ENCODE data around the gene BCL3.
"Not testable (repeated sequence)": the region's sequence is repeated elsewhere in the genome, so short reads cannot be mapped to it uniquely, and the experiment has no call there.

The BCL3 gene

GRCh38 chr19:44721369-44721768 lies 27.1 kb upstream of the BCL3 start:
- not testable (repeated sequence) for DNase-seq

GRCh38 chr19:44722131-44723121 lies 26.1 kb upstream of the BCL3 start:
- no peak for DNase-seq

- DNase-seq = peak; percentile 53
Observed at GRCh38 chr19:44723299-44723951, 25.1 kb upstream of the BCL3 start.

- peak; percentile 65 for DNase-seq
Observed at GRCh38 chr19:44723952-44724319, 24.6 kb upstream of the BCL3 start.

- DNase-seq = no peak
Observed at GRCh38 chr19:44725251-44725650, 23.3 kb upstream of the BCL3 start.

GRCh38 chr19:44725684-44726083 lies 22.8 kb upstream of the BCL3 start:
- no peak for DNase-seq

DNA sequence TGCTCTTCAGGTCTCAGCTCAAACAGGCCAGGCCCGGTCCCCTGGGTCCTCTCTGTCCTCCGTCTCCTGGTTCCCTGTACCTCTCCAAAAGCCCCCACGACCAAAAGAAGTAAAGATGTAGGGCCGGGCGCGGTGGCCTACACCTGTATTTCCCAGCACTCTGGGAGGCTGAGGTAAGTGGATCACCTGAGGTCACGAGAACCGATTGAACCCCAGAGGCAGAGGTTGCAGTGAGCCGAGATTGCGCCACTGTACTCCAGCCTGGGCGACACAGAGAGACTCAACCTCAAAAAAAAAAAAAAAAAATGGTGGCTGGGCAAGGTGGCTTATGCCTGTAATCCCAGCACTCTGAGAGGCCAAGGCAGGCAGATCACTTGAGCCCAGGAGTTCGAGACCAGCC lies 22.0 kb upstream of the BCL3 start:
- no peak for DNase-seq

- no peak for DNase-seq
Observed at GRCh38 chr19:44728178-44728577, 20.3 kb upstream of the BCL3 start.

GRCh38 chr19:44729516-44730033 lies 18.9 kb upstream of the BCL3 start:
- no peak for DNase-seq

DNA sequence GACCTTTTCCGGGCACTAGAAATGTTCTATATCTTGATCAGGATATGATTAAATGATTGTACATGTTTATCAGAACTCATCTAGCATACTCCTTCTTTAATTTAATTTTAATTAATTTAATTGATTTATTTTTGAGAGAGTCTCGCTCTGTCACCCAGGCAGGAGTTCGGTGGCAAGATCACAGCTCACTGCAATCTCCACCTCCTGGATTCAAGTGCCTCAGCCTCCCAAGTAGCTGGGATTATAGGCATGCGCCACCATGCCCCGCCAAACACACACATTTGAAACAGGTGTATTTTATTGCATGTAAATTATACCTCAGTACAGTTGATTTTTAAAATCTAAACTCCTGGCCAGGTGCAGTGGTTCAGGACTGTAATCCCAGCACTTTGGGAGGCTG lies 17.4 kb upstream of the BCL3 start:
- no peak for DNase-seq

DNA sequence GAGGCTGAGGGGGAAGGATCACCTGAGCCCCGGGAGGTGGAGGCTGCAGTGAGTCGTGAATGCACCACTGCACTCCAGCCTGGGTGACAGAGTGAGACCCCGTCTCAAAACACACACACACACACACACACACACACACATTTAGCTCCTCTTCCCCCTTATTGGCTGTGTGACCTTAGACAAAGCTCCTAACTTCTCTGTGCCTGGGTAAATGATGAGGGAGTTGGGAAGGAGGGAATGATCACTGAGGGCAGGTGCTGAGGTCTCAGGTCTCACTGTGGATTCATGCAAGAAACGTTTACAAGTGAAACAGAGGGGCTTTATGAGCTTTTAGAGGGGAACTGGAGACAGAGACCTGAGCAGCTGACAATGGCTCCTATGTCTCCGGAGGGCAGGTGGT lies 16.9 kb upstream of the BCL3 start:
- no peak for DNase-seq

DNA sequence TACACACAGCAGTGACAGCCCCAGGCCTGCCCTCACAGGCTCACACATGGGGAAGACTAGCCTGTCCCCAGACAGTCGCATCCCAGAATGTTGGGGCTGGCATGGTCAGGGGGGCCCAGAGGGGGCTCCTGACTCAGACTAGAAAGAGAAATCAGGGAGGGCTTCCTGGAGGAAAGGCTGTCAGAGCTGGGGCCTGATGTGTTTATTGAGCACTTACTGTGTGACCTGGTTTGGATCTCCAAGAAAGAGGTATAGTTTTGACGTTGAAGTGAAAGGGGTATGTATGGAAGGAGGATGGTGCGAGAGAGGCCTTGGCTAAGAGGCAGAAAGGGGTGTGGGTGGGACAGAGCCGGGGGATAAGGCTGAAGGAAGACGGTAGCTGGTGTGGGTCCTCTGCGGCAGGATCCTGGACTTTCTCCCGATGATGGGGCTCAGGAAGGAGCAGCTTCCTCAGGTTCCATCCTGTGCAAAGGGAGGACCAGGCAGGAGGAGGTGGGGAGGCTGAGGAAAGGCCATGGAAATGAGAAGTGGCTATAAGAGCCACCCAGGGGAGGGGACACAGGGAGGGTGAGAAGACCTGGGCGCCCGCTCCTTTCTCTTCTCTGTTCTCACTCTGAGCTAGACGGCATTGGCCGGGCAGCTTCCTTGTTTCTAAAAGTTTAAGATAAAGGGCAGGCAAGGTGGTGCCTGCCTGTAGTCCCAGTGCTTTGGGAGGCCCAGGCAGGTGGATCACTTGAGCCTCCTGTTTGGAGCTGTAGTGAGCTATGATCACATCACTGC lies 16.1 kb upstream of the BCL3 start:
- DNase-seq = no peak

DNA sequence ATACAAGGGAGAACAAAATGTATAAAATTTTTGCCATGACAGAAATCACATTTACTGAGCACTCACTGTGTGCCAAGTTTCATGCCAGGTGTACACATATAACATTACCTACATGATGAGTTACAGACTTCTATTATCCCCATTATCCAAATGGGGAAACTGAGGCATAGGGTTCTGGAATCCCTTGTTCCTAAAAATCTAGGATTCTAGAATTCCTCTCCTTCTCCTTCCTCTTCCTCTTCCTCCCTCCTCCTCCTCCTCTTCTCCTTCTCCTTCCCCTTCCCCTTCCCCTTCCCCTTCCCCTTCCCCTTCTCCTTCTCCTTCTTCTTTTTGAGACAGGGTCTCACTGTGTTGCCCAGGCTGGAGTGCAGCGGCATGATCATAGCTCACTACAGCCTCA lies 14.2 kb upstream of the BCL3 start:
- DNase-seq = no peak

GRCh38 chr19:44735011-44735410 lies 13.5 kb upstream of the BCL3 start:
- DNase-seq = no peak

GRCh38 chr19:44737238-44738071 lies 11.1 kb upstream of the BCL3 start:
- DNase-seq = peak; percentile 71

DNA sequence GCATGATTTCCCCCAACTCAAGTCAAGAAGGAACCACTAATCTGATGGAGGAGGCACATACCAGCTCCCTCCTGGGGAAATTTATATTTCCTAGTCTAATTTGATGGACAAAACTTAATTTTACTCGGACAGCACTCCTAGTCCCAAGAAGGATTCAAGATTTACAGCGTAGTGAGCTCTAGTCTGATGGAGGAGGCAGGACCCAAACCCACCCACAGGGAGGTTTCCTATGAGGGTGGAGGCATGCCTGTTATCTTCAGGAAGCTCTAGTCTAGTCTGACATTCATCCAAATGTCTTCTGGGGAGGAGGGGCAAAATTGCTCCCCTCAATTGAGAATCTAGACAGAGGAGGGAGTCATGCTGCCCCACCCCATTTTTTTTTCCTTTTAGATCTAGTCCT lies 10.4 kb upstream of the BCL3 start:
- no peak for DNase-seq

GRCh38 chr19:44738603-44739558 lies 9.6 kb upstream of the BCL3 start:
- DNase-seq = no peak

- DNase-seq = peak; percentile 35
Observed at GRCh38 chr19:44740351-44740824, 8.1 kb upstream of the BCL3 start.

DNA sequence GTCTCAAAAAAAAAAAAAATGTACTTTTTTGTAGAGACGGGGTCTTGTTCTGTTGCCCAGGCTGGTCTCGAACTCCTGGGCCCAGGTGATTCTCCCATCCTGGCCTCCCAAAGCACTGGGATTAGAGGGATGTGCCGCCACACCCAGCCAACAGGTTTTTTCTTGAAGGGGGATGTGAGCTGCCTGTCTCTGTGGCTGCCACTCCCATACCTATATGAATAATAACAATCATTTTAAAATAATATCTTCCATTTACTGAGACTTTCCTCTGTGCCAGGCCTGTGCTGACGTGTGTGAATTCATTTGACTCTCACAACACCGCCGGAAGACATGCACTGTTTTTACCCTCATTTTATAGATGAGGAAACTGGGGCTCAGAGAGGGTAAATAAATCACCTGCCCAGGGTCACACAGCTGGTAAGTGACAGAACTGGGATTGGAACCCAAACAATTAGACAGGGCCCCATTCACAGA lies 7.2 kb upstream of the BCL3 start:
- DNase-seq = no peak

DNA sequence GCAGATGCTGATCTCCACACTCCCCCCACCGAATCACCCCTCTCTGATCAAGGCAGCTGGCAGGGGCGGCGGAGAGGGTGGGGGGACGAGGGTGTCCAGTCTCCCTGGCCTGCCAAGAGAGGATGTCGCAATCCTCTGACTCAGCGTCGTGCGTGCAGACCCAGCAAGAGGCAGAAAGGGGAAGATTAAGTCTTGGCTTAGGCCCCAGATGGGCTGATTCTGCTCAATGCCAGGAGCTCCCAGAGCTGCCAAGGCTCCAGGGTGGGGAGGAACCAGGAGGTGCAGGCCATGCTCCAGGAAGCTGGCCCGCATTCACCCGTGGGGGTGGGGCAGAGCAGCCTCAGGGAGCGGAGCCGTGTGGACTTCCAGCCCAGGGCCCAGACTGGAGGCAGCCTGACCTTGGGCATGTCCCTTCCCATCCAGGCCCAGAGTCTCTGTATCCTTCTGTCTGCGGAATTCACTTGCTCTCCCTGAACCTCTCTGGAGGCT lies 6.6 kb upstream of the BCL3 start:
- DNase-seq = peak; percentile 85

All from NK-92 treated with Interleukin-12 subunit alpha and Interleukin-12 subunit beta, amount 100 ng/mL, for 24 hours (cell line).